IPS DF 4.7 (cell line): ENCODE results near the gene MYBBP1A.
A peak's percentile ranks its signal among the peaks of the same experiment; 100 is the strongest.
"Not testable (repeated sequence)": the region's sequence is repeated elsewhere in the genome, so short reads cannot be mapped to it uniquely, and the experiment has no call there.

Experiments
- DNase-seq: peaks from one replicate; pipeline ENCODE4 v3.0.0-alpha.2; 2013; ENCODE audit warnings: low spot score; ENCODE audit errors: extremely low read depth

The MYBBP1A gene

DNA sequence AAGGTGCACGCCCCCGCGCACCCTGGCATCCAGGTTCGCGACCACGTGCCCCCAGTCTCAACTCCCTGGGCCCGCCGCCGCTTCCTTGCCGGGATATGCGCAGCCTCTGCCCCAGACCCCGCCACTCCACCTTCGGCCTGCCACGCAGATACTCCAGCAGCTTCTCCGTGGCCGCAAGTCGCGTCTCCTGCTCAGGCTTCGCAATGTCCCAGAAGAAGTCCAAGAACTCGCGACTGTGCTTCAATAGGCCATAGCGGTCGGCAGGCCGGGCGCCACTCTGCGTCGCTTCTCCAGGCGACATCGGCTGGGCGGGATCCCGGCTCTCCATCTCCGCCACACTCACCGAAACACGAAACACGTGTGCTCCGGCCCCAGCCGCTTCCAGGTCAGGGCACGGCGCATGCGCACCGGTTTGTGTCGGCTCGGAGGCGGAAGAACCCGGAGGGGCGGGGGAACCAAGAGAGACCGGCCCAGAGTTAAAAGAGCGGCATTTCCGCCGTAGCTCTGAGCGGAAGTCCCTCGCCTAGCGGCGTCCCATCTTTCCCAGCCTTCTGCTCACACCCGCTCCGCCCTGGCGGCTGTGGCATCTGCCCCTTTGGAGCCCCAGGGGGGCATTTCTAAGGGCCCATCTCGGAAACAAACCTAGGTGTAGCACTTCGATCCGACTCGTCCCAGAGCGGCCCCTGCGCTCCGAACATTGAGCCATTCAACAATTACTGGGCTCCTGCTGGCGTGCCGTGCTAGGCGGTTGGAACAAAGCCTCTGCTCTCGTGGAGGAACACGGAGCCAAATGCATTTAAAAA lies at the start of gene MYBBP1A:
Gene MYBBP1A (minus strand): TSS at position 388 of the 803 bp plus-strand sequence. CDS start 60 bp downstream, at position 328.
- peak; percentile 86 for DNase-seq

DNA sequence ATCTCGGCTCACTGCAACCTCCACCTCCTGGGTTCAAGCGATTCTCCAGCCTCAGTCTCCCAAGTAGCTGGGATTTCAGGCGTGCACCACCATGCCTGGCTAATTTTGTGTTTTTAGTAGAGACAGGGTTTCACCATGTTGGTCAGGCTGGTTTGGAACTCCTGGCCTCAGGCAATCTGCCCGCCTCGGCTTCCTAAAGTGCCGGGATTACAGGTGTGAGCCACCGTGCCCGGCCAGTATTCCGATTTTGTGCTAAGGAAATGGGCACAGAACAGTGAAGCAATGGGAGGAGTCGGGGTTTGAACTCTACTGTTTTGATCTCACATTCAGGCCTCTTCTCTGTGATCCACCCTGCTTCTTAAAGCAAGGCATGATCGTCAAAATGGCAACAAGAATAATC lies 49.6 kb upstream of the MYBBP1A start:
- DNase-seq: not testable (repeated sequence)

DNA sequence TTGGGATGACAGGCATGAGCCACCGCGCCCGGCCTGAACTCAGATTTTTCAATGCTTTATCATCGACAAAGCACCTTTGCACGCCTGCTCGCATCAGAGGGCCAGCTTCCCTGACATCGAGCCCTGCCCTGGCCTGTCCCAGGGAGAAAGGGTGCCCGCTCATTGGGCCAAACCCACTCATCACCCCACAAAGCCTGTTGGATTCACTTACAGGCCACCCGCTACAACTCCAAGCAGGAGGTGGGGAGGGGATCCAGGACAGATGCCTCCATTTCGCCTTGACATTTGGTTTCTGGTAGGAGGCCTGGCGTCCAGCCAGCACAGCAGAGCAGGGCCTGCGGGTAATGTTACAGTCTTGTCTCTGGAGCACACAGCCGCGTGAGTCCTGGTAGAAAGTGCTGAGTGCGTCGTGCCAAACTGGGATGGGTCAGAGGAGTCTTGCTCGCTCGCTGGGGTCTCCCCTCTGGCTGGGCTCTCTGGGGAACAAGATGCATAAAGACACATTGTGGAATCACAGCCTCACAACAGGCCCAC lies 49.0 kb upstream of the MYBBP1A start:
- DNase-seq: no peak

DNA sequence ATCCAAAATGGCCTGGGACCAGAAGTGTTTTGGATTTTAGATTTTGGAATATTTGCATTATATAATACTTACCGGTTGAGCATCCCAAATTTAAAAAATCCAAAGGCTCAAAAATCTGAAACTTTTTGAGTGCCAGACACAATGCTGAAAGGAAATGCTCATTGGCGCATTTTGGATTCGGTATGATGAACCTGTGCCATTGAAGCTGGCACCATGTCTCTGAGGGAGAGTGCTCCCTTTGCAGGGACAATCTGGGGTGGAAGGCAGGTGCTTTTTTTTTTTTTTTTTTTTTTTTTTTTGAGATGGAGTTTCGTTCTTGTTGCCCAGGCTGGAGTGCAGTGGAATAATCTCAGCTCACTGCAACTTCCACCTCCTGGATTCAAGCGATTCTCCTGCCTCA lies 46.9 kb upstream of the MYBBP1A start:
- DNase-seq: no peak

GRCh38 chr17:4601326-4601725 lies 46.1 kb upstream of the MYBBP1A start:
- DNase-seq: no peak

- DNase-seq: no peak
Observed at GRCh38 chr17:4600563-4600962, 45.4 kb upstream of the MYBBP1A start.

DNA sequence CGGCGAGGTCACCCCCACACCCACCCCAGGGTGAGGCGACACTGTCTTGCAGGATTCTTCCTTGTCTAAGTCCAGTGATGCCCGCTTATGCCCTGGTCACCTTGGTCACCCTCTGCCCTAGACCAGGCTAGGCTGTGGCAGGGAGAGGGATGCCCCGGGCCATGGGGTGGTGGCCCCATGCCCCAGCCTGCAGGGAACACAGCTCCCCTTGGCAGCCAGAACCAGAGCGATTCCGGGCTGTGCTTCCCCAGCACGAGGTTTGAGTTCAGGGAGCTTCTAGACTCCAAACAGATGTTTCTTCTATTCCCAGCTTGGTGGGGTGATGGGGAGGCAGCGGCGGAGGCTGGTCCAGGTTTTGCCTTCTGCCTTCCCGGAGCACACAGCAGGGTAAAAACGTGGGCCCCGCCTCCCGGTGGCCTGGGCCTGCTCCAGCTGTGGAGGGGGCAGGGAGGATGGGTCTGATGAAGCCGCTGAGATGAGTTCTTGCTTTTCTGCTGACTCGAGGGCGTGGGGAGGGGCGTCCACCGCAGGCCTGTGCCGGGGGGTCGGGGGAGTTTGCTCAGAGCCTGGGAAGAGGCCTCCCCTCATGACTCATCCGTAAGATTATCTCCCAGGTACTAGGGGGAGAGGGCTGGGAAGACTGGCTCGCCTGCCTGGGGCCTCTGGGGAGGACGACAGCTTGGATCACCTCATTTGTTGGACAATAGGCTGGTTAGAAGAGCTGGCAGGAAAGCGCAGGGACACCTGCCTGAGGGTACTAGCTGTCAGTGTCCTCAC lies 44.5 kb upstream of the MYBBP1A start:
- DNase-seq: no peak

DNA sequence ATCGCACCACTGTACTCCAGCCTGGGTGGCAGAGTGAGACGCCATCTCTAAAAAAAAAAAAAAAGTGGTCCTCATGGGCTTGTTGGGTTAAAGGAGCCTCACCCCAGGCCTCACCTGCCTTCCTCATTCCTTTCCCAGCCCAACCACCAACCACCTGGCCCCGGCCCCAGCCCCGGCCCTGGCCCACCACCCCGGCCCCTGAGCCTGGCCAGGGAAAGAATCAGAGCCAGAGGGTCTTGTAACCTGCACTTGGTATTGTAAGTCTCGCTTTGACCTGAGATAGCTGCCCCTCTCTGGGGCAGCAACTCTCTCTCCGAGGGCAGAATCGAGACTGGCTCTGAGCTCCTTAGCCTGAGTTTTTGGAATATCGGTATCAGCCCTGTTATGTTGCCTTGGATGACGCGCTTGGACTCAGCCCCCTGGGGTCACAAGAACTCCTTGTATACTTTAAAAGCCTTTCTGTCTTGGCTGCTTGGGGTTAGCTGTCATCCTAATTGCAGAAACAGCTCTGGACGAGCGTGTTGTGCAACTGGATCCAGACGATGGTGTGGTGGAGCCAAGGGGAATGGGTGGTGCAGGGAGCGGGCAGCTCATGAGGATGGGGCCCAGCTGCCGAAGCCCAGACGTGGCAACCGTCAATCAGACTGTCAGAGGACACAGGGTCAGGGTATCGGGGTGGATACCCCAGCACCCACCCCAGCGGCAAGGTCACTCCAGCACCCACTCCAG lies 43.8 kb upstream of the MYBBP1A start:
- DNase-seq: no peak

DNA sequence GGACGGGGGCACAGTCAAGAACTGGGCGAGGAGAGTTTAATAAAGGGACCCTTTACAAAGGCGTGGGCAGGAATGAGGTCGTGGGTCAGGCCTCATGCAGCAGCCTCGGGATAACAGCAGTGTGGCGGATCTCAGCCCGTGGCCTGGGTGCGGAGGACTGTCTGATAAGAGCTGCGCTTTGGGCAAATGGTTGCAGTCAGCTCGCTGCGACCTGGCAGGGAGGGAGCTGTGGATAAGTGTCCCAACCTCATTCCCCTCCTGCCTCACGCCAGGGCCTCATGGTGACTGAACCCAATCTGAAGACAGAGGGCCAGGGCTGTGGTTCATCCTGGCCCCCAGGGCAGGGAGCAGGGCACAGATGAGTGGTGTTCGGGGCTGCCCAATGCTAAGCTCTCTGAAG lies 42.8 kb upstream of the MYBBP1A start:
- no peak for DNase-seq

DNA sequence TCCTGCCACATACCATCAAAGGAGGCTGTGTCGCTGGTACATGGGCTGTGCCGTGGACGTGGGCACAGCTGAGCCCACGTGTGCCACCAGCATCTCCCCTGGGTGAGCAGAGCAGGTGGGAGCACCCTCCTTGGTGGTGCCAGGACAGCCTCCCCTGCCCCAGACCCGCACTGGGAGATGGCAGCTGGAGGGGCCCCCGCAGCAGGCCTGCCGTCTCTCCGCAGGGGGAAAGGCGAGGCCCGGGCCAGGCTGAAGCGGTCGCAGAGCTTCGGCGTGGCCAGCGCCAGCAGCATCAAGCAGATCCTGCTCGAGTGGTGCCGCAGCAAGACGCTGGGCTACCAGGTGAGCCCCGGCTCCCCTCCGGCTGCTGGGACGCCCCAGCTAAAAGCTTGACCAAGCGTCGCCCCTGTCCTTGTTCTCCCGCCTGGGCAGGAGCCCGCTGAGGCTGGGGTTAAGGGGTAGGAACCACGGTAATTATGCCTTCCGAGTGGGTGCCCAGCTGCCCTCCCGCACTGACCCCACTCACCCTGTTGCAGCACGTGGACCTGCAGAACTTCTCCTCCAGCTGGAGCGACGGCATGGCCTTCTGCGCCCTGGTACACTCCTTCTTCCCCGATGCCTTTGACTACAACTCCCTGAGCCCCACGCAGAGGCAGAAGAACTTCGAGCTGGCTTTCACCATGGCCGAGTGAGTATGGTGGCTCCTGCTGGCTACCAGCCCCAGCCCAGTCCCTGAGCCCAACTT lies 41.6 kb upstream of the MYBBP1A start:
- DNase-seq: no peak

DNA sequence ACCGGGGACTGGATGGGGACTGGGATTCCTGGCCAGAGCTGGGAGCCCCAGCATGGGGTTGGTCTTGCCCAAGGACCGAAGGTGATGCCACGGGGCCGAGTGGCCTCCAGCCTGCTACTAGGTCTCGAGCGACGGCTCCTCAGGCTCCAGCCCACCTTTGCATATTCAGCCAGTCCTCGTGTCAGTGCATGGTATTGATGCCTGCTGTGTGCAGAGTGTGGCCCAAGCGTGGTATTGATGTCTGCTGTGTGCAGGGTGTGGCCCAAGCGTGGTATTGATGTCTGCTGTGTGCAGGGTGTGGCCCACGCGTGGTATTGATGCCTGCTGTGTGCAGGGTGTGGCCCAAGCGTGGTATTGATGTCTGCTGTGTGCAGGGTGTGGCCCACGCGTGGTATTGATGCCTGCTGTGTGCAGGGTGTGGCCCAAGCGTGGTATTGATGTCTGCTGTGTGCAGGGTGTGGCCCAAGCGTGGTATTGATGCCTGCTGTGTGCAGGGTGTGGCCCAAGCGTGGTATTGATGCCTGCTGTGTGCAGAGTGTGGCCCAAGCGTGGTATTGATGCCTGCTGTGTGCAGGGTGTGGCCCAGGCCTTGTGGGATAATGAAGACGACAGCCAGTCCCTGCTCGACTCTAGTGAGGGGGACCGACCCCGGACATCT lies 40.6 kb upstream of the MYBBP1A start:
- not testable (repeated sequence) for DNase-seq

DNA sequence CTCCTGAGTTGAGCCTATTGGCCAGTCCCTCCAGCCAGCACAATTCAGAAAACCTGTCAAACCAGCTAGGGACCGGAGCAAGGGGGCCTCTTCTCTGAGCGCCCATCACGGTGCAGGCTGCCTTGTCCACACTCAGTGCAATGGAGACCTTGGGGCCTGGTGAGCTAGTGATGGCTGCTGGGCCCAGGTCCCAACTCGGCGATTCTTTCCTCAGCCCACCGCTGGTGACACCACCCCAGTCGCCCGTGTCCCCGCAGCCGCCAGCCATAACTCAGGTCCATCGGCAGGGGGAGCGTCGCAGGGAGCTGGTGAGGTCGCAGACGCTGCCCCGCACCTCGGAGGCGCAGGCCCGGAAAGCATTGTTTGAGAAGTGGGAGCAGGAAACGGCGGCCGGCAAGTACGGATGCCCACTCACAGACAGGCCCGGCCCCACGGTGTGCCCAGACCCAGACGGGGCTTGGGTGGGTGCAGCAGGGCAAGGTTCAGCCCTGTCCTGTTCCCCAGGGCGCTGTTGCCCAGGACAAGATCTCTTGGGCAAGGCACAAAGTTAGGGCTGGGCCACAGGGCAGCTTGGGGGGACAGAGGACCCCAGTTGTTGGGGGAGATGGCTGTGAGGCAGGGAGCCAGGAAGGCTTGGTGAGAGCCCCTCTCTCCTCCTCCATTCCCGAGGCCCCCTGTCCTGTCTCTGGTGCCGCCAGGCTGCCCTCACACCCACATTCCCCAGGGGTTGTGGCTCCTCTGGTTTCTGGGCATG lies 39.9 kb upstream of the MYBBP1A start:
- no peak for DNase-seq

DNA sequence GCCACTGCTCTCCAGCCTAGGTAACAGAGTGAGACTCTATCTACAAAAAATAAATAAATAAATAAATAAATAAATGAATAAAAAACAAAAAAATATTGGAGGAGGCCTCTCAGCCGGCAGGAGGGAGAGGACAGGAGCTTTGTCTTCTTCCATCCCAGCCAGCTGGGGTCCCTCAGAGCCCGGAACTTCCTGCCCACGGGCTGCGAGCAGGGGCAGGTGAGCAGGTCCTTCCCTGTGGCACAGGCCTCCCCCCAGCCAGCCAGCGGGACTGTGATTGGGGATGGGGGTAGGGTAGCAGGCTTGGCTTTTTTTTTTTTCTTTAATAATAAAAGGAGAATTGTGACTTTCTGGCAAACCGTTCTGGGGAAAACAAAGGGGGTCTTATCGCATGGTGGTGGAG lies 39.2 kb upstream of the MYBBP1A start:
- no peak for DNase-seq

GRCh38 chr17:4593021-4593421 lies 37.8 kb upstream of the MYBBP1A start:
- DNase-seq: no peak

DNA sequence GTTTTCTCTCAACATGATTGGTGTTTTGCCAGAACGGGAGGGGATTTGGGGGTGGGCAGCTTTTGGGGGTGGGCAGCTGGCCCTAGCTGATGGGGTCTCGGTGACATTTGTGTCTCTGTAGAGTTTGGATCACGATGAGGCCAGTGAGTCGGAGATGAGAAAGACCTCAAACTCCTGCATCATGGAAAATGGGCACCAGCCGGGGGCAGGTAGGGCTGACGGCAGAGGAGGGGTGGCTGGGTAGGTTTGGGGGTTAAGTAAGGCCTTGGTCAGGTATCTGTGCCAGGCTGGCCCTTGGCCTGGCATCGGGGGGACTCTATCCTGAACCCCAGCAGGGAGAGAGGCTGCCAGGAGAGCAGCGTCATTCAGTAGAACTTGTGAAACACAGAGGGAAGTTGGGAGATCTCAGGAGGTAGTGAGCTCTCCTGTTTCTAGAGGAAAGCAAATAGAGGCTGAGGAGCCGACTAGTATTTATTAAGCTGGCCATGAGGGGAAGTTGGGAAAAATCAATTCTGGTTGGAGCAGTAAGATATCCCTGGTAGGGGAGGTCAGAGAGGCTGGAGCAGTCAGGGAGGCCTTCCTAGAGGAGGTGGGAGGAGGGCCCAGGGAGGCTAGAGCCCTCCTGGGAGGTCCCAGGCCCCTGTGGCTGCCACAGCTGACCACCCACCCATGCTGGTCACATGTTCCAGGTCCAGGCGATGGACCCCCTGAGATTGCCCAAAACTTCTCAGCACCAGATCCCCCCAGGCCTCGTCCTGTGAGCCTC lies 37.2 kb upstream of the MYBBP1A start:
- DNase-seq: no peak

- DNase-seq: no peak
Observed at GRCh38 chr17:4591529-4591928, 36.3 kb upstream of the MYBBP1A start.

DNA sequence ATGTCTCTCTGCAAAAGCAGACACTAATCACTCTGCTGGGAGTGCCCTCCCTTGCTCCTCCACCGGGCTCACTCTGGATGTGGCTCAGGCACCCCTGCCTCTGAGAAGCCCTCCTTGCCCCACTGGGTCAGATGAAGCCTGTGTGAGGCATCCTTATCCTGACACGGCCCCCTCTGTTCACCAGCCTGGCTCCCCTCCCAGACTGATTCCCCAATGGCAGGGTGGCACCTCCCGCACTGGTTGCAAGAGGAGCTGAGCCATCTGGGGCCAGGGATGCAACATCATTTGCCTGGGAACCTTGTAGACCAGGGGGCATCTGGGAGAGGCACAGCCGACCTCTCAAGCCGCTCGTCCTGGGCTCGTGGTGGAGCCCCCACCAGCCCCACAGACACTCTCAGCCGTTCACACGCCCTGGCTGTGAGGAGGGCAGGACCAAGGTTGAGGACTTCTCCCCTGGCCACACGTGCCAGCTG lies 35.8 kb upstream of the MYBBP1A start:
- DNase-seq: no peak

GRCh38 chr17:4590042-4590441 lies 34.9 kb upstream of the MYBBP1A start:
- DNase-seq: not testable (repeated sequence)
